ENCODE data around the gene GALNT18. TPM values are rescaled to one million over a fixed set of nuclear protein-coding genes. Genes with fewer than 3 reads are reported as not detected.

Gene GALNT18
- total and polyA plus RNA-seq, 8 donors = 2.0 to 8.9 (median 4.7) TPM

- H3K27me3 ChIP-seq = no peaks in the 10 kb centered on the region
- intact Hi-C loops (cut with DNase I) = no loop called here
- ATAC-seq (no peak), DNase-seq (no peak), FAIRE-seq (no peak)
- 72 to 76% methylated on average over 5 of the region's 5 CpGs for WGBS, 2 donors
- H3K27ac ChIP-seq = no peak overlapping the region
- H3K4me1 ChIP-seq = no peaks in the 10 kb centered on the region
- H3K4me3 ChIP-seq = no peak overlapping the region
- no peak for TF ChIP-seq CTCF (IDR thresholded peaks at IDR 0.05)
- no peaks in the 10 kb centered on the region for H3K36me3 ChIP-seq
- H3K9me3 ChIP-seq = no peaks in the 10 kb centered on the region
Measured at GRCh38 chr11:11407763-11408084, 214.1 kb downstream of the GALNT18 start.

GRCh38 chr11:11407065-11407762 is 214.6 kb downstream of the GALNT18 start:
- no peak for DNase-seq
- Histone ChIP-seq H3K27ac (no peak overlapping the region), H3K4me1 (peaks cover 0 to 3% (median 2%) of the 10 kb centered on the region in 3 donors), H3K36me3 (no peaks in the 10 kb centered on the region), H3K27me3 (no peaks in the 10 kb centered on the region), H3K9me3 (no peaks in the 10 kb centered on the region), H3K4me3 (no peak overlapping the region)
- peak in 2 of 4 donors; percentile 33 to 40 for ATAC-seq
- FAIRE-seq = no peak
- TF ChIP-seq CTCF (IDR thresholded peaks at IDR 0.05) = no peak
- WGBS, 2 donors = 43 to 52% methylated on average over 9 of the region's 9 CpGs
- intact Hi-C loops (cut with DNase I) = no loop called here

- ATAC-seq = no peak
- H3K36me3 ChIP-seq = no peaks in the 10 kb centered on the region
- H3K27me3 ChIP-seq = no peaks in the 10 kb centered on the region
- no peak overlapping the region for H3K27ac ChIP-seq
- intact Hi-C loops (cut with DNase I) = no loop called here
- H3K9me3 ChIP-seq = no peaks in the 10 kb centered on the region
- 56 to 63% methylated on average over 3 of the region's 3 CpGs for WGBS, 2 donors
- H3K4me1 ChIP-seq = peaks cover 0 to 9% (median 3%) of the 10 kb centered on the region in 3 donors
- H3K4me3 ChIP-seq = no peak overlapping the region
- TF ChIP-seq CTCF (IDR thresholded peaks at IDR 0.05) = no peak
- DNase-seq = no peak
- FAIRE-seq = no peak
Measured at GRCh38 chr11:11406652-11407051, 215.2 kb downstream of the GALNT18 start.

DNA sequence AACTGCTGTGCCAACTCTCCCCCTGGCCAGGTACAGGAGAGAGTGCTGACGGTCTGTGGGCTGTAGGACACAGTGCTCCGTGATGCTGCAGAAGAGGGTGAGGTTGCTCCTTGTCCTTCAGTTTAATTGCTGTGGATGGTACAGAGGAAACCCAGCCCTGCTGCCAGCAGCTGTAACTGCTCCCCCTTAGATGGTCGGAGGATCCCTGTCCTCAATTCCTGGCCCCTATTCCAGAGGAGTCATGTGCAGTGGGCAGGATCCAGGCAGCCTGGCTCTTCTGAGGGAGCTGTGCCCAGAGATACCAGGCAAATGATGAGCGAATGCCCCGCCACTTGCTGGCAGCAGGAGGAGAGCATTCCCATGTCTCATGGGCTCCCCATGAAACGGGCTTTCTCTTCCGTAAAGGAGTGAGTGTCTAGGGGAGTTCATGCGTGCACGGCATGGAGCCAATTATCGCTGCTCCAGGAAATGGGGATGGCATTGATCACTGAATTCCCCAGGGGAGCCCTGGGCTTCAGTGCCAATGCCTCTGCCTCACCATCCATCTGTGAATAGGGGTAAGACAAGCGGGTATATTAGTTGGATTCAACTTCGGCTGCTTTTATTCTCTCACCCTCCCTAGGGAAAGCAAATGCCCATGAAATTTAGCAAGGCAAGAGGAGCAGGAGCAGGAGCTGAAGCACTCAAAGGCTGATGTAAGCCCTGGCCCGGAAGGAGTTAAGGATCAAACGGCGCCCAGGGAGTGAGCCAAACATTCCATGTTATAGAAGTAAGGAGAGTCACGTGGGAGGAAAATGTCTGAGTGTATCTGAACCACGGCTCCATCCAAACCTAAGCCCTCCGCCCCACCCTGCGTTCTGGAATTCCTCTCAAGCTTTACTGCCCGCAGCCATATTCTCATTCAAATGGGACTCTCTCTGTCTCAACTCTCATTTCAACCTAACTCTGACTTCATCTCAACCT is 217.8 kb downstream of the GALNT18 start:
- no peak for TF ChIP-seq CTCF (IDR thresholded peaks at IDR 0.05)
- 64 to 71% methylated on average over 20 of the region's 20 CpGs for WGBS, 2 donors
- Histone ChIP-seq H3K4me1 (peaks cover 0 to 10% (median 3%) of the 10 kb centered on the region in 3 donors), H3K27ac (no peak overlapping the region), H3K4me3 (no peak overlapping the region), H3K27me3 (no peaks in the 10 kb centered on the region), H3K36me3 (no peaks in the 10 kb centered on the region), H3K9me3 (no peaks in the 10 kb centered on the region)
- no peak for ATAC-seq
- intact Hi-C loops (cut with DNase I) = no loop called here
- no peak for DNase-seq
- FAIRE-seq = no peak

Measured in pancreas (tissue), 10 donors.